Measurements from ENCODE around the gene FRAS1.
"Not testable (repeated sequence)": the region's sequence is repeated elsewhere in the genome, so short reads cannot be mapped to it uniquely, and the experiment has no call there.

FRAS1 gene

GRCh38 chr4:78457751-78458150, 400.6 kb downstream of the FRAS1 start:
- no peak for FAIRE-seq

DNA sequence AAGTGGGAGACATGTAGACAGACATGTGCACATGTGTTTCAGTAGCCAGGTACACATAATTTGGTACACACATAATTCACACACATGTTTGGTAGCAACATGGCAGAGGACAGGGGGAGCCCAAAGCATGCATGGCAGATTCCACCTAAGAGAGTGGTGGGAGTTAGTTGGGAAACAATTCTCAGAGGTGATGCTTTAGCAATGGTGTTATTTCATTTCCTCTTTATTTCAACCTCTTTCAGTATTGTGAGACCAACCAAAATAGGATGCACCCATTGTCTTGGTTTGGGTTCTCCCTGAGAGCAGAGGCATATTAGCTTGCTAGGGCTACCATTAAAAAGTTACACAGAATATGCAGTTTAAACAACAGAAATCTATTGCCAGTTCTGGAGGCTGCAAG, 402.2 kb downstream of the FRAS1 start:
- FAIRE-seq: no peak

DNA sequence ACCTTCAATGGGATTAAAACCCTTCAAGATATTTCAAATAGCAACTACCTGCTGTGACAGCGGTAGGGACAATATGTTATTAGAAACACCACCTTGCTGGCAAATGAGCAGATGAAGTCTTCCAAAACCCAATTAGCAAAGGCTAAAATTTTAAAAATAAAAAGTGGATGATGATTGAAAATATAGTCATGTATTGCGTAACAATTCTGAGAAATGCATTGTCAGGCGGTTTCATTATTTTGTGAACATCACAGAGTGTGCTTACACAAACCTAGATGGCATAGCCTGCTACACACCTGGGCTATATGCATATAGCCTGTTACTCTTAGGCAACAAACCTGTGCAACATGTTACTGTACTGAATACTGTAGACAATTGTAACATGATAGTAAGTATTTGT, 403.2 kb downstream of the FRAS1 start:
- FAIRE-seq: no peak

DNA sequence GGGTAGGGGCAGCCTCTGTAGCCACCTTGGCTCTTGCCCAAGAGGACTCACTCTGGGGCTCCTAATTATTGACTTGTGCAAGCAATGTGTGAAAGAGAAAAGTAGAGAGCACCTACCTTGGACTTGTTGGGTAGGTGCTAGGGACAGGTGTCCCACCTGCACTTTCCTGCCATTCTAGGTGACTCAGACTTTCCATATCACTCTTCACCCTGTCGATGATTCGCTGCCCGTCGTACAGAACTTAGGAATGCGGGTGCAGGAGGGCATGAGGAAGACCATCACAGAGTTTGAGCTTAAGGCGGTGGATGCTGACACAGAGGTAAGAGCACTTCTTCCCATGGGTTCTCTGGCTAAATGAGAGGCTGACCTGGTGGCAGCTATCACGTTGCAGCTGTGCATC, 407.1 kb downstream of the FRAS1 start:
- no peak for FAIRE-seq

- not testable (repeated sequence) for FAIRE-seq
These were observed 410.1 kb downstream of the FRAS1 start for GRCh38 chr4:78467223-78467622.

GRCh38 chr4:78468272-78468671, 411.1 kb downstream of the FRAS1 start:
- no peak for FAIRE-seq

DNA sequence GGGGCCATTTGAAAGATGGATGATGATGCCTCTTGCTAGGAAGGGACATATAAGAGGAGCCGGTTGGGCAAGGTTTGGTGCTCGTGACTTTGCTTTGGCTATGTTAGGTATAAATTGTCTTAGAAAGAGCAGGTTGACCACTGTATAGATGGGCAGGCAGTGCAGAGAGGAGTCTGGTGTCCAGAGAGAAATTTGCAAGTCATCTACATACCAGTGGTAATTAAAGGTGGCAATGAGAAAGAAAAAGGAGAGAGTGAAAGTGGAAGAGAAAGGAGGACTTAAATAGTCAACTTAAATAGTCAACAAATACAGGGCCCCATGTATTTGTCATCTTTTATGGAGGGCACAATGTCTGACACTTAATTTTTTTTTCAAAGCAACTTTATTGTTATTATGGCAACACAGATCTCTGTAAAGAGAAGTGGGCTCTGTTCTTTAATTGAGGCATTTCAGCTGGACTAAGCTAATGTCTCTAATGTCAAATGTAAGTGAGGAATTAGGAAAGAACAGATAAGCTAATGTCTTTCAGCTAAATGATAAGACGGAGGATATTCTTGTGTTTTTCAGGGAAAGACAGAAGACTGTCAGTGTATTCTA, 419.1 kb downstream of the FRAS1 start:
- FAIRE-seq: no peak

GRCh38 chr4:78477276-78477675, 420.2 kb downstream of the FRAS1 start:
- no peak for FAIRE-seq

- no peak for FAIRE-seq
These were observed 421.4 kb downstream of the FRAS1 start for GRCh38 chr4:78478523-78478922.

GRCh38 chr4:78480286-78480685, 423.2 kb downstream of the FRAS1 start:
- no peak for FAIRE-seq

- no peak for FAIRE-seq
These were observed 424.1 kb downstream of the FRAS1 start for GRCh38 chr4:78481180-78481579.

- no peak for FAIRE-seq
These were observed 425.2 kb downstream of the FRAS1 start for GRCh38 chr4:78482281-78482680.

GRCh38 chr4:78483811-78484210, 426.7 kb downstream of the FRAS1 start:
- no peak for FAIRE-seq

GRCh38 chr4:78484574-78484973, 427.5 kb downstream of the FRAS1 start:
- no peak for FAIRE-seq

DNA sequence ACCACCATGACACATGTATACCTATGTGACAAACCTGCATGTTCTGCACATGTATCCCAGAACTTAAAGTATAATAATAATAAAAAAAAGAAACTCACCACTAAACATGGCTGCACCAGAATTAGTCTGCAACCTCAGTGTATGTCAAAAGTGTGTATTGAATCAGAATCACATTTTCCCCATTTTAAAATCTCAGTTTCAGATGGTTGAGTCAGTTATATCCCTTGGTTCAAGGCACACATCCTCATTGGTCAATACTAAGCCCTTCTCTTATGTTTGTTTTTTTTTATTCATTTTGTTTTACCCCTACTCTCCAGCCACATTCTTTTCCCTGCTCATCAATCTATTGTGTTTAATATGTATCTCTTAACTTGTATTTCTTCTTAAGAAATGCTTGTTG, 436.6 kb downstream of the FRAS1 start:
- FAIRE-seq: no peak

DNA sequence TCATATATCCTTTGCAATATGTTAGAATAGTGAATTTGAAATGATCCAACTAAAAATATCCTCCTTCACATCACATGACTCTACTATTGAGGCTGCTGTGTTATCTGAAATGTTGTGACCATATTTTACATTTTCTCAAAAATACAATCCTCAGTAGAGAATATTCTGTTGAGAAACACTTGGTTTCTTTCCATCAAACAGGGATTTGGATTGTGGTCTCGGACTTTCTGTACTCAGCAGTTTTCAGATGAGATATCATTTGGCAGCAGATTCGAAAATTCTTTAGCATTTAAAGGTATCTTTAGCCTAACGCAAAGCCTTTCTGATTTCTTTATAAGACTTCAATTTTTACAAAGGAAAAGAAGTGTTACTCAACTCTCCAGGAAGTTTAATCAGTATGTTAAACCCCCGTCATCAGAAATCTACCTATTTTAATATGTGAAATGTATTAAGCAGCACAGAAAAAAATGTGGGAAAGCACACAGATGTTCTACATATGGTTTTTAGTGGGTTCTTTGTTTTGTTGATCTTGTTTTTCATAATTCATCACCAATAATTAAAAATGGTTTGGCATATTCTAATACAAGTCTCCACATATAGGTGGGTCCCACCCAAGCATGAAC, 439.0 kb downstream of the FRAS1 start:
- FAIRE-seq: no peak

DNA sequence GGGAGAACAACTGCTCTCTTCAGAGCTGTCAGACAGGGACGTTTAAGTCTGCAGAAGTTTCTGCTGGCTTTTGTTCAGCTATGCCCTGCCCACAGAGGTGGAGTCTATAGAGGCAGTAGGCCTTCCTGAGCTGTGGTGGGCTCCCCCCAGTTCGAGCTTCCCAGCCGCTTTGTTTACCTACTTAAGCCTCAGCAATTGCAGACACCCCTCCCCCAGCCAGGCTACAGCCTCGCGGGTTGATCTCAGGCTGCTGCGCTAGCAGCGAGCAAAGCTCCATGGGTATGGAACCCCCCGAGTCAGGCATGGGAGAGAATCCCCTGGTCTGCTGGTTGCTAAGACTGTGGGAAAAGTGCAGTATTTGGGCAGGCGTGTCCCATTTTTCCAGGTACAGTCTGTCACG, 449.1 kb downstream of the FRAS1 start:
- not testable (repeated sequence) for FAIRE-seq

DNA sequence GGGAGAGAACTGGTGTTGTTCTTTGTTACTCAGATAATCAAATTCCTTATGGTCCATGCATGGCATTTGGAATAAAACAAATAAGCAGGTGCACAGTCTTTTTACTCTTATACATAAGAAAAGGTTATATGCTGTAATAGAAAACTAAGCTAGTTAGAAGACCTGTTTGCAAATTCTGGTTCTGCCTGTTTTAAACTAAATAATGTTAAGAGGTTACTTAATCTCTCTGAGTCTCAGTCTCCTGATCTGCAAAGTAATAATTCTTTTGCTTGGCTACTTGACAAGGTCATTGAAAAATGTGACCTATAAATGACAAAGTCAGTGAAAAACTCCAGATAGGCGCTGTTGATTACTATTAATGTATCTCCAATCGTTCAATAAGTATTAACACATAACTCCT, 451.9 kb downstream of the FRAS1 start:
- FAIRE-seq: no peak

- FAIRE-seq: no peak
These were observed 453.0 kb downstream of the FRAS1 start for GRCh38 chr4:78510108-78510507.

DNA sequence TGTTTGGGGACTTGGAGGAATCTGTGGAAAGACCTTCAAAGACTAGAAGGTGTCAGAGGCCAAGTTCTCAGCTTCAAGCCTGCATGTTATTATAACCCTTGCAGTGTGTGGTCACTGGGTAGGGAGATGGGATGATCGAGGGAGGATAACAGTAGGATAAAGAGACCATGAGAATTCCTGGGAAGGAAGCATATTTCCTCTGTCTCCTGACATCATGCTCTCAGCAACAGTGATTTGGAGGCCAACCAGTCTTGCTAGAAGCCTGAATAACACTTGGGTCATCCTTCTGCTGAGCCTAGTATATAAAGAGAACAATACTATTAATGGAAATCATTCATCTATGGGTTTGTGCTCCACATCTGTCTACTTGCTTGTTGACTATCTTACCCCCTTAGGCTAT, 453.6 kb downstream of the FRAS1 start:
- no peak for FAIRE-seq

GRCh38 chr4:78512357-78512920, 455.3 kb downstream of the FRAS1 start:
- FAIRE-seq: no peak

DNA sequence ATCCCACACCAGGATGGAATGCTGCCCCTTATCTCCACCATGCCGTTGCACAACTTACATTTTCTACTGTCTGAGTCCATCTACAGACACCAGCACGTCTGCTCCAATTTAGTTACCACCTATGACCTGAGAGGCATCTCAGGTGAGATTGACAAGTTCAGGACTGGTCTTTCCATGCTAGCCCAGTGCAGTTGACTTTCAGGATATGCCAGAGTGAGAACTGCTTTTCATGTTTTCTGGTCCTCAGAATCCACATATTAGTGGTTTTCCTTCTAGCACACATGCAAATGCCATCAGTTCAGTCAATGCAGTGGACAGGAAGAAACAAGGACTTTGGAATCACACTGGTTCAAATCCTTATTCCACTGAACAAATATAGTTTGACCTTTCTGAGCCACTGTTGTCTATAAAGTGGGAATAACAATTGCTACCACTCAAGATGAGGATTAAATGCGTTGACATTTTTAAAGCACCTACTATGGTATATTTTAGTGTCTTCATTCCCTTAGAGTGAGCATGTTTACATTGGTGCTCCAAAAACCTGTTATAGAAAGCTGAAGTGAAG, 456.4 kb downstream of the FRAS1 start:
- FAIRE-seq: no peak

GRCh38 chr4:78517050-78517652, 460.0 kb downstream of the FRAS1 start:
- FAIRE-seq: peak; percentile 92

DNA sequence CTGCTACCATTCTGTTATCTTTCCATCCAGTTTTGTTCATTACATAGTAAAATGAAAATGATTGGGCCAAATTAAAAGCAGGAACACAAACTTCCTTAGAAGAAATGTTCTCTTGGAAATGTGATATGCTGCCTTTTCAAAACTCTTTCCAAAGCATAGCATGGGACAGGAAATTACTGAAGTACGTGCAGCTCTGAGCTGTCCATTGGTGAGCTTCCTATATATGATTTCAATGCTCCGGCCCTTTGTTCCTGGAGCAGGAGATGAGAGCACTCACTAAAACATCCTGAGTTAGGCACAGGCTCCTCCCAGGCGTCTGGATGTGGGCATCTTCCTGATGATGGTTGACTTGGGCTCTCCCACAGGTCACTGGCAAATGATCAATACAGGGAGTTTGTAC, 461.4 kb downstream of the FRAS1 start:
- FAIRE-seq: no peak

Data from A204.1 (cell line).